ENCODE data around the gene CUL3. TPM values are rescaled to one million over a fixed set of nuclear protein-coding genes. Genes with fewer than 3 reads are reported as not detected.

Gene CUL3
- total RNA-seq, 1 donor from 2014 or later, result 65.6 TPM

DNA sequence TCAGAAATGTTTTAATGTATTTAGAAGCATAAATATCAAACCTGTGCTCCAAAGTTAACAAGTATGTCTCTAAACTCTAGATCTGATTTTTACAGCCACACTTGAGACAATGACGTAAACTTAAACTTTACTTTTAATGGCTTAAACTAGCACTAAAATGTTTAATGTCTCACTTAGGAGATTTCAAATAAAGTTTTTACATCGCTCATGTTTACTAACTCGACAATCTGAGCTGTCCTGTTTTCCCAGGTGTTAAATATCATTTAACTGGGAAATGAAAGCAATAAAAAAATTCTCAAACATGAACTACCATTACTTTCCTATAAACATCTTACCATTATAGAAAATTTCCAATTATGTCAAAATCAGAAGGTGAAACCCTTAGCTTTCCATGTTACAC is 113.0 kb downstream of the CUL3 start:
- TF ChIP-seq, protein P1, sequence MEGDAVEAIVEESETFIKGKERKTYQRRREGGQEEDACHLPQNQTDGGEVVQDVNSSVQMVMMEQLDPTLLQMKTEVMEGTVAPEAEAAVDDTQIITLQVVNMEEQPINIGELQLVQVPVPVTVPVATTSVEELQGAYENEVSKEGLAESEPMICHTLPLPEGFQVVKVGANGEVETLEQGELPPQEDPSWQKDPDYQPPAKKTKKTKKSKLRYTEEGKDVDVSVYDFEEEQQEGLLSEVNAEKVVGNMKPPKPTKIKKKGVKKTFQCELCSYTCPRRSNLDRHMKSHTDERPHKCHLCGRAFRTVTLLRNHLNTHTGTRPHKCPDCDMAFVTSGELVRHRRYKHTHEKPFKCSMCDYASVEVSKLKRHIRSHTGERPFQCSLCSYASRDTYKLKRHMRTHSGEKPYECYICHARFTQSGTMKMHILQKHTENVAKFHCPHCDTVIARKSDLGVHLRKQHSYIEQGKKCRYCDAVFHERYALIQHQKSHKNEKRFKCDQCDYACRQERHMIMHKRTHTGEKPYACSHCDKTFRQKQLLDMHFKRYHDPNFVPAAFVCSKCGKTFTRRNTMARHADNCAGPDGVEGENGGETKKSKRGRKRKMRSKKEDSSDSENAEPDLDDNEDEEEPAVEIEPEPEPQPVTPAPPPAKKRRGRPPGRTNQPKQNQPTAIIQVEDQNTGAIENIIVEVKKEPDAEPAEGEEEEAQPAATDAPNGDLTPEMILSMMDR (IDR thresholded peaks at IDR 0.05), result no peak
- no peak overlapping the region for H3K27ac Mint-ChIP-seq (ENCODE audit: unreplicated experiment)

DNA sequence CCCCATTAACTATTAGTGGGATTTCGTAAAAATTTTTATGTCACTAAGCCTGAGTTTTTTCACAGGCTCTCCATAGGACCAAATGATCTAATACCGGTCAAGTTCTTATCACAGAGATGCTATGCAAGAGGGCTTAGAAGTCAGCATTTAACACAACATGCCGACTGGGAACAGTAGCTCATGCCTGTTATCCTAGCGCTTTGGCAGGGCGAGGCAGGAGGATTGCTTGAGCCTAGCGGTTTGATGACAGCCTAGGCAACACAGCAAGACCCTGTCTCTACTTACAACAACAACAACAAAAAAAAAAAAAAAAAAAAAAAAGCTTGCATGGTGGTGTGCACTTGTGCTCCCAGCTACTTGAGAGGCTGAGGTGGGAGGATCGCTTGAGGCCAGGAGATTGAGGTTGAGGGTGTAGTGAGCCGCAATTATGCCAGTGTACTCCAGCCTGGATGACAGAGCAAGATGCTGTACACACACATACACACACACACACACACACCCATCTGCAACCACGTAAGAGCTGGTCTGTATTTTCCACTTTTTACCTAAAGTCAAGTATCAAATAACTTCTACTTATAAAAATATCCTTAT is 115.7 kb downstream of the CUL3 start:
- H3K27me3 Mint-ChIP-seq (ENCODE audit: low read depth), result no peaks in the 10 kb centered on the region
- peaks cover 2% of the 10 kb centered on the region for H3K9me3 Mint-ChIP-seq (ENCODE audit: low read depth)
- H3K27ac Mint-ChIP-seq (ENCODE audit: unreplicated experiment), result no peak overlapping the region
- H3K4me1 Mint-ChIP-seq (ENCODE audit: low read depth), result no peaks in the 10 kb centered on the region
- DNase-seq (ENCODE audit: low spot score), result no peak
- H3K4me3 Mint-ChIP-seq (ENCODE audit: unreplicated experiment), result no peak overlapping the region
- H3K36me3 Mint-ChIP-seq (ENCODE audit: low read depth), result peaks cover 9% of the 10 kb centered on the region
- TF ChIP-seq, protein P1 (IDR thresholded peaks at IDR 0.05), result no peak

More for the DNA sequence above, 113.0 kb downstream of the CUL3 start:
- Mint-ChIP-seq H3K36me3 (ENCODE audit: low read depth) (peaks cover 24% of the 10 kb centered on the region), H3K27me3 (ENCODE audit: low read depth) (no peaks in the 10 kb centered on the region), H3K9me3 (ENCODE audit: low read depth) (no peaks in the 10 kb centered on the region), H3K4me3 (ENCODE audit: unreplicated experiment) (no peak overlapping the region), H3K4me1 (ENCODE audit: low read depth) (no peaks in the 10 kb centered on the region)
- no peak for DNase-seq (ENCODE audit: low spot score)

DNA sequence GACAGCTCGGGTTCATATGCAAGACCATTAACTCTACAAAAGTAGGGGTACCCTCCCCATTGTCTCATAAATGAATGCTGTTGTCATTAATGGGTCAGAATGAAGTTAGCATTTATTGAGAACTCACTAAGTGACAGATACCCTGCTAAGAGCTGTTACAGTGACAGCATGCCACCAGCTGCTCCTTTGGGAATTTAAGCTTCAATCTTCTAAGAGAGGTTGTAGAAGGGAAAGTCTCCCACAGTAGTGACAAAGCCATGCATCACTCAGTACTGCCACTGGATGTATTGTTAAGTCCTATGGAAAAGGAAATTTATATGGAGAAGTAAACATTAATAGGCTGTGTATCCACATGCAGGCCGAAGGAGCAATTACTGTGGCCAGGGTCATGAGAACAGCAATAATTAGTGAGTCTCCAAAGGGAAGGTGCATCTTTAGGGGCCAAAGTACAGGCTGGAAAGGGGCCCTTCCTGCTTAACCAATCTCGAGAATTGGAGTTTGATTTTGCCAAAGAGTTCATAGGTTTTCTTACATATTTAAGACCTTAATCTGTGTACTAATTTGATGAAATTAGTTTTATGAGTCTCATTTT is 118.8 kb downstream of the CUL3 start:
- no peak for DNase-seq (ENCODE audit: low spot score)
- Mint-ChIP-seq H3K36me3 (ENCODE audit: low read depth) (no peaks in the 10 kb centered on the region), H3K9me3 (ENCODE audit: low read depth) (peaks cover 13% of the 10 kb centered on the region), H3K27me3 (ENCODE audit: low read depth) (no peaks in the 10 kb centered on the region), H3K4me3 (ENCODE audit: unreplicated experiment) (no peak overlapping the region), H3K27ac (ENCODE audit: unreplicated experiment) (no peak overlapping the region), H3K4me1 (ENCODE audit: low read depth) (no peaks in the 10 kb centered on the region)
- TF ChIP-seq, protein P1 (IDR thresholded peaks at IDR 0.05), result no peak

DNA sequence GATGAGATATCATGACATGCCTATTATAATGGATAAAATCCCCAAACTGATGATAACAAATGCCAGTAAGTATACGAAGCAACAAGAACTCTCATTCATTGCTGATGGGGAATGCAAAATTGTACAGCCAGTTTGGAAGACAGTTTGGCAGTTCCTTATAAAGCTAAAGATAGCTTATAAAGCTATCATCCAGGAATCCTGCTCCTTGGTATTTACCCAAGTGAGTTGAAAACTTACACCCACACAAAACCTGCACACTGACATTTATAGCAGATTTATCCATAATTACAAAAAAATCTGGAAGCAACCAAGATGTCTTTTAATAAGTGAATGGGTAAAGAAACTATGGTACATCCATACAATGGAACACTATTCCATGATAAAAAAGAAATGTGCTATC is 123.8 kb downstream of the CUL3 start:
- no peak overlapping the region for H3K27ac Mint-ChIP-seq (ENCODE audit: unreplicated experiment)
- no peak for DNase-seq (ENCODE audit: low spot score)
- peaks cover 20% of the 10 kb centered on the region for H3K9me3 Mint-ChIP-seq (ENCODE audit: low read depth)
- no peaks in the 10 kb centered on the region for H3K27me3 Mint-ChIP-seq (ENCODE audit: low read depth)
- H3K4me1 Mint-ChIP-seq (ENCODE audit: low read depth), result no peaks in the 10 kb centered on the region
- H3K4me3 Mint-ChIP-seq (ENCODE audit: unreplicated experiment), result no peak overlapping the region
- TF ChIP-seq, protein P1 (IDR thresholded peaks at IDR 0.05), result no peak
- H3K36me3 Mint-ChIP-seq (ENCODE audit: low read depth), result no peaks in the 10 kb centered on the region

DNA sequence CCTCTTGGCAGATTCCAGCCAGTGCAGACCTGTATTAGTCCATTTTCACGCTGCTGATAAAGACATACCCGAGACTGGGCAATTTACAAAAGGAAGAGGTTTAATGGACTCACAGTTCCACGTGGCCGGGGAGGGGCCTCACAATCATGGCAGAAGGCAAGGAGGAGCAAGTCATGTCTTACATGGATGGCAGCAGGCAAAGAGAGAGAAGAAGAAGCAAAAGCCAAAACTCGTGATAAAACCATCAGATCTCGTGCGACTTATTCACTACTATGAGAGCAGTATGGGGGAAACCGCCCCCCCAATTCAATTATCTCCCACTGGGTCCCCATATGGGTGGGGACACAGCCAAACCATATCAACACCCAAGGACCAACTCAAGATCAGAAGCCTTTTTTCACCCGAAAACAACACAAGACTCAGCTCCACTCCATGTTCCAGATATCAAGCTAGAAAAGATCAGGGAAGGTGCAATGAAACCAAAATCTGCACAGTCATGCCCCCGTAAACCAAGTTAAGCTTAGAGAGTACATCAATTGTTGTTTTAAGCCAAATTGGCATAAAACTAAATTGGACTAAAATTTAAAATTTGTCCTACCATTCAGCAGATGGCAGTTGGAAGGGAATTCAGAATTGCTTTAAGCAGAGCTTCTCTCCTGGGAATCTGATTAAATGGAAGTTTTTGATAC is 127.6 kb downstream of the CUL3 start:
- TF ChIP-seq, protein P1 (IDR thresholded peaks at IDR 0.05), result no peak
- Mint-ChIP-seq H3K4me3 (ENCODE audit: unreplicated experiment) (no peak overlapping the region), H3K27ac (ENCODE audit: unreplicated experiment) (no peak overlapping the region), H3K27me3 (ENCODE audit: low read depth) (no peaks in the 10 kb centered on the region), H3K36me3 (ENCODE audit: low read depth) (no peaks in the 10 kb centered on the region), H3K9me3 (ENCODE audit: low read depth) (peaks cover 20% of the 10 kb centered on the region), H3K4me1 (ENCODE audit: low read depth) (no peaks in the 10 kb centered on the region)
- DNase-seq (ENCODE audit: low spot score), result no peak

Data from chondrocyte (in vitro differentiated cells).